ENCODE results near the gene KLC1. TPM values are rescaled to one million over a fixed set of nuclear protein-coding genes. Genes with fewer than 3 reads are reported as not detected.

KLC1 gene
- total and polyA plus RNA-seq, 5 experiments from 2014 or later = 50.7 to 252 (median 73.3) TPM

GRCh38 chr14:103696070-103696402, 67.0 kb downstream of the KLC1 start:
- H3K4me1 Mint-ChIP-seq = peaks cover 5 to 23% (median 9%) of the 10 kb centered on the region in 4 donors
- no peaks in the 10 kb centered on the region for H3K9me3 Mint-ChIP-seq
- no peaks in the 10 kb centered on the region for H3K27me3 Mint-ChIP-seq
- DNase-seq (no peak), ATAC-seq (no peak)
- peaks cover 0 to 34% (median 0%) of the 10 kb centered on the region in 3 donors for H3K36me3 Mint-ChIP-seq
- H3K4me3 Mint-ChIP-seq = no peak overlapping the region
- POLR2A ChIA-PET = interaction anchor here (0.6 kb wide), 1 partner anchor 18 kb away, joined by 3 read pairs; no protein-coding TSS in a partner anchor
- peak overlapping the region in 6 of 10 donors; percentile 38 to 60 (median 50) for H3K27ac Mint-ChIP-seq

GRCh38 chr14:103696466-103697071, 67.6 kb downstream of the KLC1 start:
- DNase-seq = peak in 1 of 10 donors; percentile 50
- H3K36me3 Mint-ChIP-seq = peaks cover 0 to 34% (median 0%) of the 10 kb centered on the region in 3 donors
- ATAC-seq = no peak
- H3K27me3 Mint-ChIP-seq = no peaks in the 10 kb centered on the region
- peak overlapping the region in 6 of 10 donors; percentile 15 to 73 (median 54) for H3K27ac Mint-ChIP-seq
- peaks cover 5 to 23% (median 8%) of the 10 kb centered on the region in 4 donors for H3K4me1 Mint-ChIP-seq
- POLR2A ChIA-PET = interaction anchor here (0.6 kb wide), 2 partner anchors 18 to 22 kb away, joined by 3 to 7 read pairs; no protein-coding TSS in a partner anchor
- no peaks in the 10 kb centered on the region for H3K9me3 Mint-ChIP-seq
- H3K4me3 Mint-ChIP-seq = no peak overlapping the region

GRCh38 chr14:103697206-103697602, 68.2 kb downstream of the KLC1 start:
- no peak overlapping the region for H3K4me3 Mint-ChIP-seq

GRCh38 chr14:103697603-103698379, 68.8 kb downstream of the KLC1 start:
- no peak overlapping the region for H3K4me3 Mint-ChIP-seq
- no peaks in the 10 kb centered on the region for H3K9me3 Mint-ChIP-seq
- H3K36me3 Mint-ChIP-seq = peaks cover 0 to 36% (median 0%) of the 10 kb centered on the region in 3 donors
- peaks cover 5 to 23% (median 10%) of the 10 kb centered on the region in 4 donors for H3K4me1 Mint-ChIP-seq
- H3K27me3 Mint-ChIP-seq = no peaks in the 10 kb centered on the region
- ATAC-seq (no peak), DNase-seq (peak in 1 of 10 donors; percentile 44)
- peak overlapping the region in 5 of 10 donors; percentile 27 to 84 (median 64) for H3K27ac Mint-ChIP-seq
- POLR2A ChIA-PET = no interaction called here

More at GRCh38 chr14:103697206-103697602, 68.2 kb downstream of the KLC1 start:
- POLR2A ChIA-PET = interaction anchor here (0.6 kb wide), 1 partner anchor 22 kb away, joined by 7 read pairs; no protein-coding TSS in a partner anchor
- H3K27me3 Mint-ChIP-seq = no peaks in the 10 kb centered on the region
- peaks cover 5 to 23% (median 10%) of the 10 kb centered on the region in 4 donors for H3K4me1 Mint-ChIP-seq
- peak overlapping the region in 7 of 10 donors; percentile 15 to 84 (median 62) for H3K27ac Mint-ChIP-seq
- ATAC-seq = no peak
- no peaks in the 10 kb centered on the region for H3K9me3 Mint-ChIP-seq
- peaks cover 0 to 34% (median 0%) of the 10 kb centered on the region in 3 donors for H3K36me3 Mint-ChIP-seq
- peak in 1 of 10 donors; percentile 18 for DNase-seq

- Mint-ChIP-seq H3K27ac (peak overlapping the region in 3 of 10 donors; percentile 13 to 64 (median 41)), H3K36me3 (peaks cover 0 to 32% (median 0%) of the 10 kb centered on the region in 3 donors), H3K27me3 (no peaks in the 10 kb centered on the region), H3K9me3 (no peaks in the 10 kb centered on the region), H3K4me3 (no peak overlapping the region), H3K4me1 (peaks cover 5 to 23% (median 11%) of the 10 kb centered on the region in 4 donors)
- peak in 1 of 10 donors; percentile 61 for DNase-seq
- POLR2A ChIA-PET = no interaction called here
- no peak for ATAC-seq
These were observed 69.6 kb downstream of the KLC1 start for GRCh38 chr14:103698380-103699260.

- Mint-ChIP-seq H3K4me1 (peaks cover 5 to 25% (median 12%) of the 10 kb centered on the region in 4 donors), H3K27ac (peak overlapping the region in 5 of 10 donors; percentile 39 to 75 (median 71)), H3K4me3 (no peak overlapping the region), H3K9me3 (no peaks in the 10 kb centered on the region), H3K36me3 (peaks cover 0 to 31% (median 0%) of the 10 kb centered on the region in 3 donors), H3K27me3 (no peaks in the 10 kb centered on the region)
- POLR2A ChIA-PET = no interaction called here
- no peak for ATAC-seq
- peak in 1 of 10 donors; percentile 46 for DNase-seq
These were observed 70.2 kb downstream of the KLC1 start for GRCh38 chr14:103699261-103699661.

GRCh38 chr14:103699901-103700752, 71.1 kb downstream of the KLC1 start:
- Mint-ChIP-seq H3K36me3 (peaks cover 0 to 30% (median 0%) of the 10 kb centered on the region in 3 donors), H3K9me3 (no peaks in the 10 kb centered on the region), H3K4me1 (peaks cover 5 to 25% (median 12%) of the 10 kb centered on the region in 4 donors), H3K27me3 (no peaks in the 10 kb centered on the region), H3K4me3 (peak overlapping the region in 1 of 10 donors; percentile 56), H3K27ac (peak overlapping the region in 4 of 10 donors; percentile 65 to 75 (median 72))
- POLR2A ChIA-PET = no interaction called here
- DNase-seq (peak in 1 of 10 donors; percentile 56), ATAC-seq (no peak)

GRCh38 chr14:103700753-103701490, 71.9 kb downstream of the KLC1 start:
- Mint-ChIP-seq H3K27ac (no peak overlapping the region), H3K27me3 (no peaks in the 10 kb centered on the region), H3K36me3 (peaks cover 0 to 29% (median 0%) of the 10 kb centered on the region in 3 donors), H3K4me1 (peaks cover 2 to 19% (median 12%) of the 10 kb centered on the region in 4 donors), H3K4me3 (no peak overlapping the region), H3K9me3 (no peaks in the 10 kb centered on the region)
- peak in 1 of 10 donors; percentile 62 for DNase-seq
- POLR2A ChIA-PET = no interaction called here
- ATAC-seq = no peak

GRCh38 chr14:103702095-103702494, 73.1 kb downstream of the KLC1 start:
- Mint-ChIP-seq H3K36me3 (peaks cover 0 to 22% (median 0%) of the 10 kb centered on the region in 3 donors), H3K27ac (peak overlapping the region in 2 of 10 donors; percentile 37 to 46), H3K4me3 (no peak overlapping the region), H3K4me1 (peaks cover 0 to 9% (median 4%) of the 10 kb centered on the region in 4 donors), H3K9me3 (no peaks in the 10 kb centered on the region), H3K27me3 (no peaks in the 10 kb centered on the region)
- DNase-seq (peak in 1 of 10 donors; percentile 58), ATAC-seq (no peak)
- POLR2A ChIA-PET = interaction anchor here (0.8 kb wide), 1 partner anchor 11 kb away, joined by 3 read pairs; no protein-coding TSS in a partner anchor

GRCh38 chr14:103702497-103703432, 73.8 kb downstream of the KLC1 start:
- DNase-seq = peak in 1 of 10 donors; percentile 28
- POLR2A ChIA-PET = interaction anchor here (0.8 kb wide), 1 partner anchor 11 kb away, joined by 3 read pairs; no protein-coding TSS in a partner anchor
- H3K4me3 Mint-ChIP-seq = peak overlapping the region in 1 of 10 donors; percentile 33

More at GRCh38 chr14:103702497-103703432, 73.8 kb downstream of the KLC1 start:
- H3K36me3 Mint-ChIP-seq = peaks cover 0 to 22% (median 0%) of the 10 kb centered on the region in 3 donors
- peaks cover 0 to 9% (median 2%) of the 10 kb centered on the region in 4 donors for H3K4me1 Mint-ChIP-seq
- peak overlapping the region in 4 of 10 donors; percentile 56 to 87 (median 62) for H3K27ac Mint-ChIP-seq
- ATAC-seq = no peak
- no peaks in the 10 kb centered on the region for H3K9me3 Mint-ChIP-seq
- no peaks in the 10 kb centered on the region for H3K27me3 Mint-ChIP-seq
